HG03066 (cell line): Measurements from ENCODE around the gene NUTM2D.
"Not testable (repeated sequence)": the region's sequence is repeated elsewhere in the genome, so short reads cannot be mapped to it uniquely, and the experiment has no call there.

ENCODE experiments used
- ATAC-seq: cut with Tn5 transposase; IDR thresholded peaks from one replicate; pipeline ENCODE4 v1.9.1; 2021; ENCODE audit warnings: low read depth; ENCODE audit not compliant: unreplicated experiment

NUTM2D gene, protein sequence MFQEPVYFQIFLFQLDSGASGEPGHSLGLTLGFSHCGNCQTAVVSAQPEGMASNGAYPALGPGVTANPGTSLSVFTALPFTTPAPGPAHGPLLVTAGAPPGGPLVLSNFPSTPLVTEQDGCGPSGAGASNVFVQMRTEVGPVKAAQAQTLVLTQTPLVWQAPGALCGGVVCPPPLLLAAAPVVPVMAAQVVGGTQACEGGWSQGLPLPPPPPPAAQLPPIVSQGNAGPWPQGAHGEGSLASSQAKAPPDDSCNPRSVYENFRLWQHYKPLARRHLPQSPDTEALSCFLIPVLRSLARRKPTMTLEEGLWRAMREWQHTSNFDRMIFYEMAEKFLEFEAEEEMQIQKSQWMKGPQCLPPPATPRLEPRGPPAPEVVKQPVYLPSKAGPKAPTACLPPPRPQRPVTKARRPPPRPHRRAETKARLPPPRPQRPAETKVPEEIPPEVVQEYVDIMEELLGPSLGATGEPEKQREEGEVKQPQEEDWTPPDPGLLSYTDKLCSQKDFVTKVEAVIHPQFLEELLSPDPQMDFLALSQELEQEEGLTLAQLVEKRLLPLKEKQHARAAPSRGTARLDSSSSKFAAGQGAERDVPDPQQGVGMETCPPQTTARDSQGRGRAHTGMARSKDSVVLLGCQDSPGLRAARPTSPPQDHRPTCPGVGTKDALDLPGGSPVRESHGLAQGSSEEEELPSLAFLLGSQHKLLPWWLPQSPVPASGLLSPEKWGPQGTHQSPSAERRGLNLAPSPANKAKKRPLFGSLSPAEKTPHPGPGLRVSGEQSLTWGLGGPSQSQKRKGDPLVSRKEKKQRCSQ

DNA sequence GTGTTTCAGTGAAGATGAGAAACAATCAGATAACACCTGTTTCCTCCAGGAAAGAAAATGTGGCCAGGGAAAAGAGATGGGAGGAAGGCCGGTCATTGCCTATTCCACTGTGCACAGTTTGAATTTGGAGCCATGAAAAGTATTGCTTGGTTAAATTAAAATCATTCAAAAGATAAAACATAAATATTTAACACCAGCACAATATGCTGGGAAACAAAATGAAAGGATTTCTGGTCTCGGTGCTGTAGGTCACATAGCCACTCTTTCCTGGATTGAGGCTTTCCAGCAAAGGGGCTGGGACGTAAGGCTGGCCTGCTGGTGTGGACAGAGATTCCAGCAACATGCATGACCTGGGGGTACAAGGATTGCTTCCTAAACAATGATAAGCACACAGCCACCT, at the start of gene NUTM2D:
NUTM2D (plus strand) TSS at position 301 of the 400 bp plus-strand sequence. CDS start 522 bp downstream, outside the sequence.
- ATAC-seq = not testable (repeated sequence)

DNA sequence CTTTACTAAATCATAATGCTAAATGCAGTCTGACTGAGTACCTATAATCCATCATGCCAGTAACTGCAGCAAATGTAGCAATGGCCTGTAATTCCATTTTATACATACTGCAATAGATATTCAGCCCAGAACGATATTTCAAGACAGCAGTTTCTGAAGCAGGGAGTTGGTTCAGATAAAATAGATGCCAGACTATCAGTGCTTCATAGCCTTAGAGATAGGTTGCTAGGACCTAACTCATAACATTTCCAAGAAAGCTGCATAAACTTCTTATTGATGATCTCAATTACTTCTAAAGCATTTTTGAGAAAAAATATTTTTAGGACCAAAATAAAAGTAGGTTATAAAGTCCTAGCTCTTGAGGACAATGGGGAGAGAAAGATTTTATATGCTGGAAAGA, 48.8 kb upstream of the NUTM2D start:
- ATAC-seq = not testable (repeated sequence)

DNA sequence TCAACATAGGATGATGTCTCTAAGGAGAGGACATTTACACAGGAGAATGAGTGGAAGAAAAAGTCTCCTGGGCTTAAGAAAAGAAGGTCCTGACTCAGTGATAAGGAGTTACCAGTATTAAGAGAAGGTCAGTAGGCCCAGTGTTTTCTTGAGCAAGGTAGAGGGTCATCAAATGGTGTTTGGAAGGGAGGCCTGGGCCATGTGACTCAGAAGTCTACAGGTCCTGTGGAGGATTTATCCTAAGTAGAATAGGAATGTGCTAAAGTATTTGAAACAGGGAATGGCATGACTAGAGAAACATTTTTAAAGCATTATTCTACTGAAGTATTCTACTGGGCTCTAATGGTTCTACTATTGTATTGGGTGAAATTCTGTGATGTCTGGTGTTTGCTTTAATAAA, 47.9 kb upstream of the NUTM2D start:
- ATAC-seq = not testable (repeated sequence)

DNA sequence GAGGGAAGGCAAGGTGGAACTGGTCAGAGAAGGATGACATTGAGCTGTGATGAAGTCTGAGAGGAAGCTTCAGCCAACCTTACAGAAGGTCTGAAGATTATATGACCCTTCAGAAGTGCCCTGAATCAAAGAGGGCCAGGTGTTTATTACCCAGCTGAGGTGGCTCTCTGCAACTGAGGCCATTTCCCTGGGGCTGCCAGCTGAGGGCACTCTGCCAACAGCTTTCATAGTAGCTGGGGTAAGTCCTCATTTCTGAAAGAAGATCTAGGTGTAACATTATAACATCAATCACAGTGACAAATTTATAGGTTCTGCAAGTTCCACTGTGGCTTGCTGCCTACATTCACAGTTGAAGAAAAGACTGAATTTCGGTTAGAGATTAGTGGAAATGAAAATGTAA, 46.0 kb upstream of the NUTM2D start:
- ATAC-seq = not testable (repeated sequence)

DNA sequence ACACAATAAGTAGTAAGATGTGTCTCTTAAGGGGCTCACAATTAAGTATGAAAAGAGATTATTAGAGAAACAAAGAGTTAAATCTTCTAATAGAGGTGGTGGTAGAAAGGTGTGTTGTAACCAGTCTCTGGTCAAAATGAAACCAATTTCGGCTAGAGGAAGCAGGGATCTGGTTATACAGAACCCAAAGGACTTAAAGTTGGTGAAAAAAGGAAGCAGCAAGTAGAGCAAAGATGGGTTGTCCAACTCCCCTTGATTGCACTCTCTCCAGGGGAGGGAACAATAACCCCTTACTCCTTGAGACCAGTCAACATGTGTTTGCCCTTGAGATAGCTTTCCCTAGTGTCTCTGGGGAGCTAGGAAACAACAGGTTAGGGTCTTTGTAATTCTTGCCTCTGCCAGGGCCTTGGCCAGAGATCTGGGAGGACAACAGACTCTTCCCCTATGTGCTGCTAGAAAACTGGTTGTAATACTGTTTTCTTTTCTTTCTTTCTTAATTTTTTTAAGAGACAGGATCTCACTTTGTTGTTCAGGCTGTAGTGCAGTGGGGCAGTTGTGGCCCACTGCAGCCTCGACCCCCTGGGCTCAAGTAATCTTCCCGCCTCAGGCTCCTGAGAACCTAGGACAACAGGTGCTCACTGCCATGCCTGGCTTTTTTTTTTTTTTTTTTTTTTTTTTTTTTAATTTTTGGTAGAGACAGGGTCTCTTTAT, 43.7 kb upstream of the NUTM2D start:
- ATAC-seq = not testable (repeated sequence)

DNA sequence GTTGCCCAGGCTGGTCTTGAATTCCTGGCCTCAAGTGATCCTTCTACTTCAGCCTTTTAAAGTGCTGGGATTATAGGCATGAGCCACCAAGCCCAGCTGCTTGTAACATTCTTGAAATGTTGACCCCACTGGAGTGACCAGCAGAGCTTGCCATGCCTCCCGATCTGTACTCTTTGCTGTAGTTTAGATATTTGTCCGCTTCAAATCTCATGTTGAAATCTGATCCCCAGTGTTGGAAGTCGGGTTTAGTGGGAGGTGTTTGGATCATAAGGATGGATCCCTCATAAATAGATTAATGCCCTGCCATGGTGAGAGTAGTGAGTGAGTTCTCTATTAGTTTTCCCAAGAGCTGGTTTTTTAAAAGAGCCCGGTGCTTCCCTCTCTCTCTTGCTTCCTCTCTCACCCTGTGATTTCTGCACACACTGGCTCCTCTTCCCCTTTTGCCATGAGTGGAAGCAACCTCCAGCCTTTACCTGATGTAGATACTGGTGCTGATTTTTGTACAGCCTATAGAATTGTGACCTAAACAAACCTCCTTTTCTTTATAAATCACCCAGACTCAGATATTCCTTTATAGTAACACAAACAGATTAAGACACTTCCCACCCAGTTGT, 43.1 kb upstream of the NUTM2D start:
- not testable (repeated sequence) for ATAC-seq

DNA sequence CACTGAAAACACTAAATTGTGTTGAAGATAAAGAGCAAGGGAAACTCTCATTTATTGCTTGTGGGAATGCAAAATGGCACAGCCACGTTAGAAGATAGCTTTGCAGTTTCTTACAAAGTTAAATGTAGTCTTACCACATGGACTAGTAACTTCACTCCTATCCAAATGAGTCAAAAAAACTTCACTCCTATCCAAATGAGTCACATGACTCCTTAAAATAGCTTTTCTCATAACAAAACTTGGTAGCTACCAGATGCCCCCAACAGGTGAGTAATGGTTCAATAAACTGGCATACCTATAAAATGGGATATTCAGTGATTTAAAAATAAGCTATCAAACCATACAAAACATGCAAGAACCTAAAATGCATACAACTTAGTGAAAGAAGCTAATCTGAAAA, 36.0 kb upstream of the NUTM2D start:
- not testable (repeated sequence) for ATAC-seq

DNA sequence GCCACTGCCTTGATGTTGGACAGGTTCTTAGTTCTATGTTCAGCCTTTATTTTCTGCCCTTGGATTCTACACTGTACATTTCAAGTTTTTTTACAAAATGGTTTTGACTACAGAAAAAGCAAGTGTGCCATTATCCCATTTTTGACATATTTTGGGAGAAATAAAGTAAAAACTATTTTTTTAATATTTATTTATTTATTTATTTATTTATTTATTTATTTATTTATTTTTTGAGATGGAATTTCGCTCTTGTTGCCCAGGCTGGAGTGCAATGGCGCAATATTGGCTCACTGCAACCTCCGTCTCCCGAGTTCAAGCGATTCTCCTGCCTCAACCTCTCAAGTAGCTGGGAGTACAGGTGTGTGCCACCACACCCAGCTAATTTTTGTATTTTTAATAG, 33.0 kb upstream of the NUTM2D start:
- not testable (repeated sequence) for ATAC-seq

DNA sequence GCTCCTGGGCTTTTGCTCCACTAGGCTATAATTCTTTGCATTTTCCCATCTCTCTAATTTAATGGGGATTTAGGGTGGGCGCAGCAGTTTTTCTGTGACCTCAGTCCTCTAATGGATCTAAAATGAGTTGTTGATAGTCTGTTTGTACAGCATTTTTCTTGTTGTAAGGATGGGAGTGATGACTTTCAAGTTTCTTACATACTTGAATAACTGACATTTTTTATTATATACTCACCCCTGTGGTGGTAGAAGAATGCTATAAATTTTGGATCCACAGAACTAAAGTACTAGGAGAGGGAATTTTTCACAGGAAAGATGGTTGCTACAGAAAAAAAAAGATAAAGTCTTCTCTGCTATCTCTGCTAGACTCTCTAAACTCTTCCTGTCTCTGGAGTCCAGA, 29.6 kb upstream of the NUTM2D start:
- not testable (repeated sequence) for ATAC-seq

DNA sequence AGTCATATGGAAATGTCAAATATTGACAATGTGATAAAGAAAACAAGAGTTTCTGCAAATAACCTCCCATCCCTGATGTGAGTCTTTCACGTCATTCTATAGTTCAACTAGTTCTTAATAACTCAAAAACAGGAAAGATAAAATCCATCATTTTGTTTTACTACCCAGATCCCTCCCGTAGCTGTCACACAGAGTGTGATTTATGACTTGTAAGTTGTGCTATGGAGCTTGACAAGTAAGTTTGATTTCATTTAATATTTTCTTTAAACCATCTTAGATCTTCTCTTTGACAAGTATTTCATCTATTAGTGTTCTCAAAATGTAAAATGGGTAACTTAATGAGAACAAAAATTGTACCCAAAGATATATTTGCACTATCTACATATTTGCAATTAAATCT, 28.4 kb upstream of the NUTM2D start:
- ATAC-seq = not testable (repeated sequence)

DNA sequence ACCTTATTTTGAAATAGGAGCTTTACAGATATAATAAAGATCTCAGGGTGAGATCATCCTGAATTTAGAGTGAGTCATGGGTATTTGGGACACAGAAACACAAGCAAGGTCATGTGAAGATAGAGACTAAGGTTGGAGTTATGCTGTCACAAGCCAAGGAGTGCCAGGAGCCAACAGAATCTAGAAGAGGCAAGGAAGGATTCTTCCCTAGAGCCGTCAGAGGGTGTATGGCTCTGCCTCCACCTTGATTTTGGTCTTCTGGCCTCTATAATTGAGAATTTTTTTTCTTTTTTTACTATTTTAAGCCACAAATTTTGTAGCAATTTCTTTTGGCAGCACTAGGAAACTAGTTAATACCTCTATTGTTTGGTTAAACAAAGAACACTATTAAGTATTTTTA, 24.9 kb upstream of the NUTM2D start:
- not testable (repeated sequence) for ATAC-seq

DNA sequence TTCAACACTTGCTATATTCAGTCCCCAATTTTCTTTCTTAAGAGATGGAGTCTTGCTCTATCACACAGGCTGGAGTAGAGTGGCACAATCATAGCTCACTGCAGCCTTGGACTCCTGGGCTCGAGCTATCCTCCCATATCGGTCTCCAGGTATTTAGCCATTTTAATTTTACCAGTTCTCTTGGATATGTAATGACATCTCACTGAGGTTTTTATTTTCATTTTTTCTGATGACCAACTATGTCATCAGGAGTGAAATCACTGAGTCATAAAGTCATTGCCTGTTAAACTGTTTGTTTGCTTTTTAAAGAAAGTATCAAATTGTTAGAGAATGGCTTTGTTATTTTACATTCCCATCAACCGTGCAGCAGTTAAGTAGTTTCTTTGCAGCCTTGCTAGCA, 17.1 kb upstream of the NUTM2D start:
- ATAC-seq = not testable (repeated sequence)

DNA sequence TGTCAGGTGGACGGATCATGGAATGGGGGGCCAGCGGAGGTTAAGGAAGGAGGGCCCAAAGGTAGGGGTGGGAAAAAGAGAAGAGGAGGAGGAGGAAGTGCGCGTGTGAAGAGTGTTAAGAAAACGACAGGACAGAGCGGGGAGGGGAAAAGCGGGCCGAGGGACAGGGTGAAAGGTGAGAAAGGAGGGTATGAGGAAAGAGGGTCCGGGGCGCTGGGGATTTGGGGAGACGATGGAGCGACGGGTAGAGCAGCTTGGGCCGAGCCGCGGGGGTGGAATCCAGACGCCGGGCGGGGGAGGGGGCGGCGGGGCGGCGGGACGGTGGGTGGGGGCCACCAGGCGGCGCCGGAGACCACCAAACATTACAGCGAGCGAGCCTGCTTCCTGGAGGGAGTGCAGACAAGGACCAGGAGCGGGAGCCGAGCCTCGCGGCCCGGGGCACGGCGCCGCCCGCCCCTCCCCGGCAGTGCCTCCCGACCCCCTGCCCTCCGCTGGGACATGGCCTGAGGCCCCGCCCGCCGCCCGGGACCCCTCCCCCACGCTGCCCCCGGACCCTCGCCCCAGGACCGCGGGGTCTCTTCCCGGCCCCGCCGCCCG, 15.9 kb upstream of the NUTM2D start:
- peak; percentile 20 for ATAC-seq

DNA sequence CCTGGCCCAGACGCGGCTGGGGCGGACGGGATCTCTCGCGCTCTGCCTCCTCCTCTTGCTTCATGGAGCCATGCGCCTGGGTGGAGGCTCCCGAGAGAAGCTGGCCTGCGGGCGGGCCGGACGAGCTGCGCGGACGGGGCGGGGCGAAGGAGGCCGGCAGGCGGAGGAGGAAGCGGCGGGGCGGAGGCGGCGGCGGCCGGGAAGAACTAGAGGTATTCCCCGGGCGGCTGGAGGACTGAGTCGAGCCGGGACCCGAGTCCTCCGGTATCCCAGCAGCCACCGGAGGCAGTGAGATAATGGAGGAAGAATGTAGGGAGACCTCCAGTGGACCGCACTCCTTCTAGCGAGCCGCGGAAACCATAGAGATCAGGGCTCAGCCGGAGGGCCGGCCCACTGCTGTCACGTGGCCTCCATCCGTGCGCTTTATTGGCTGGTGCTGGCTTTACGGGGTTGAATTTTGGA, 15.3 kb upstream of the NUTM2D start:
- ATAC-seq = peak; percentile 87

DNA sequence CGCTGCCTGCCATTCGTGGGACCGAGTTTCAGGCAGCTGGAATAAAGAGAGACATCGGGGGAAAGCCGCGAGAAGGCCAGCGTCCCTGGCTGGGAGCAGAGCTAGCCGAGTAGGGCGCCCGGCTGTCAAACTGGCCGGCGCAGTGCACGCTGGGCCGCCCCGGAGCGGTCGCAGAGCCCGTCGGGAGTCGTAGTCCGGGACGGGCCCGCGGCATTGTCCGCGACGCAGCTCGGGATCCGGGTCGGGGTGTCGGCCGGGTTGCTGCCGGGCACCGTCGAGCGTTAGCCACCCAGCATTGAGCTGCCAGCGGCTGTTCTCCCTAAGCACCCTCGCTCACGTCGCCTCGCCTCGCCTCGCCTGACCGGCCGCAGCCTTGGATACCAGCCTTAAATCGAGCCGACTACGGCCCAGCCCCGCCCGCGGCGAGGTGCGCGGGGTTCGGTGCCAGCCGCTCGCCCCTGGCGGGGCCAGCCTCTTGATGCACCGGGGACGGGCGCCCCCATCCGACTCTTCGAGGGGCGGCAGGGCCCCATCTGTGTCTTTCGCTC, 14.8 kb upstream of the NUTM2D start:
- ATAC-seq = peak; percentile 69

DNA sequence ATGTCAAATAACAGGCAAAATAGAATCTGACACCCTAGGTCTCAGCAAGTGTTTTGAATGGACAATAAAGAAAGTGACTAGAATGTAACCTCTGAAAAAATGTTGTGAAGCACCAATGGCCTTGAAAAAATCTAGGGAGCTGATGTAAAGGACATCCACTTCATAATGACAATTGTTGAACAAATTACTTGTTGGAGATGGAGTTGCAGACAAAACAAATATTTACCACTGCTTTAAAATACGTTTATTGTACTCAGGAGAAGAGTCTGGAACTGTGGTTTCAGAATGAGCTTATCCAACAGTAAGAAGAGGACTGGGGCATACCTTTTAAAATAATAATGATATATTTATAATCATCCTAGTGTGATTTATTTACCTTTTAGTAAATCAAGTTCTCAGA, 11.8 kb upstream of the NUTM2D start:
- ATAC-seq = not testable (repeated sequence)

DNA sequence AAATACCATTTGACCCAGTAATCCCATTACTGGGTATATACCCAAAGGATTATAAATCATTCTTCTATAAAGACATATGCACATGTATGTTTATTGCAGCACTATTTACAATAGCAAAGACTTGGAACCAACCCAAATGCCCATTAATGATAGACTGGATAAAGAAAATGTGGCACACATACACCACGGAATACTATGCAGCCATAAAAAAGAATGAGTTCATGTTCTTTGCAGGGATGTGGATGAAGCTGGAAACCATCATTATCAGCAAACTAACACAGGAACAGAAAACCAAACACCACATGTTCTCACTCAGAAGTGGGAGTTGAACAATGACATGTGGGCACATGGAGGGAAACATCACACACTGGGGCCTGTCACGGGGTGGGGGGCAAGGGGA, 7.4 kb upstream of the NUTM2D start:
- ATAC-seq = not testable (repeated sequence)

DNA sequence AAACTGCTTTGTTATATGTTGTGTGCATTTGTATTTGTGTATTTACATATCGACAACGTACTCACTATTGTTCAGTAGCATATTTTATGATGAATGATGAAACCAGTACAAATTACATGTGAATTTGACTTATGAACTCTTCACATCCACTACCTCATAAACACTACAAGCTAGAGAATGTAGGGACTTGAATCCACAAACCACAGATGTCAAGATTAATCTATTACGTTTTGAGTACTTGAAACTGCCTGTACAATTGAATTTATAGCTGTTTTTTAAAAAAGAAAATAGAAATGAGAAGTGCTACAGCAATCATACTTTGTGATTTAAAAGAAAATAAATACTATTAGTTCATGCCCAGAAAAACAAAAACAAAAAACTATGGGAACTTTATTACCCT, 4.7 kb upstream of the NUTM2D start:
- not testable (repeated sequence) for ATAC-seq

DNA sequence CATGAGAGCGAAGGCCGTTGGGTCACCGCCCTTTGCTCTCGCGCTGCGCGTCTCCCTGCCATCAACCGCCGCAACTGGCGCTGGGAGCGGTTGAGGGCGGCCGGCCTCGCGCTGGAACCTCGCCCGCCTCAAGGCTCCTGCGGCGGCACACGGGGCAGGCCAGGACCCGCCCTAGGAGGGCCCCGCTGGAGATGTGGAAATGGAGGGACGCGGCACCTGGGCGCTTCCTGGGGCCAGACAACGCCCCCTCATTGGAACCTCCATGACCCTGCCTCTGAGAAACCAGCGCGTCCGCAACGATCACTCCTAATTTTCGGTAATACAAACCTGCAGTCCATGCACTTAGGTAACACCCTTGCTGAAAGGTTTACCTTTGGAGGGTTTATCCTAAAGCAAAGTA, 2.4 kb upstream of the NUTM2D start:
- not testable (repeated sequence) for ATAC-seq

DNA sequence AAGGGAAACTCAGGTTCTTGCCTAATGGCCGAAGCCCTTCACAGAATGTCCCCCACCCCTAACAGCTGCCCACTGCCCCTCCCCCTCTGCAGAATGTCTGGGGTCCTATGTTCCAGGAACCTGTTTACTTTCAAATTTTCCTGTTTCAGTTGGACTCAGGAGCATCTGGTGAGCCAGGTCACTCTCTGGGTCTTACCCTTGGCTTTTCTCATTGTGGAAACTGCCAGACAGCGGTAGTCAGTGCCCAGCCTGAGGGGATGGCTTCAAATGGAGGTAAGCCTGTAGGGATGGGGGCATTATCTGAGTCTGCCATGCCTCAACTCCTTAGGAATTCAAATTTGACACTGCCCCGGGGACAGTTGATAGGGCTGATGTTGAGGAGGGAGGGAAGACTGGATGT, 615 bp downstream of the NUTM2D start:
- not testable (repeated sequence) for ATAC-seq
